Ovary (tissue), 3 donors: ENCODE results near the gene CHN1.

Source experiments
- POLR2A ChIP-seq: fragments of 450-650 bp; IDR thresholded peaks from one replicate; pipeline ENCODE4 v1.6.1; 2017; ENCODE audit warnings: antibody characterized with exemption, mild to moderate bottlenecking, moderate library complexity
- TF ChIP-seq, protein P1 (sequence below), 3 donors: fragments of 450-650 bp in 2 of 3; fragments of 200-600 bp in 1 of 3; IDR thresholded peaks; one replicate each; pipeline versions ENCODE4 v1.5.1 to v1.8.0; 2016 to 2022; ENCODE audit warnings: antibody characterized with exemption in 3 of 3, mild to moderate bottlenecking in 1 of 3
- donor health status: DM: no; HTN: no; CAD: no.

DNA sequence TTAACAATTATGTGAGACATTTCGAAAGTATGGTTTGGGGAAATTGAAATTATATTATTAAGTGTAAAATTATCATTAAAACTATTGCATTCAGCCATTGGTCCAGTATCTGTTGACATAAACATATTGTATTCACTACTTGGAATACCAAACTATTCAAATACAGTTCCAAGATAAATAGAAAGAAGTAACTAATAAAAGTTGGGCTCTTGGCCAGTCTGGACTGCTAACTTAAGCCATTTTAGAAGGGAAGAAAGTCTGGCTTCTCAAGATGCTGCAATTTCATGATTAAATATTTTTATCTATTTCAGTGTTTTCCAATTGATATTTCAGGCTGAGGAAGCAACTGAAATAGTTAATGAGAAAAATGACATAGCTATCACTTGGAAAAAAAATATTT is 131.1 kb downstream of the CHN1 start:
- TF ChIP-seq, protein P1, sequence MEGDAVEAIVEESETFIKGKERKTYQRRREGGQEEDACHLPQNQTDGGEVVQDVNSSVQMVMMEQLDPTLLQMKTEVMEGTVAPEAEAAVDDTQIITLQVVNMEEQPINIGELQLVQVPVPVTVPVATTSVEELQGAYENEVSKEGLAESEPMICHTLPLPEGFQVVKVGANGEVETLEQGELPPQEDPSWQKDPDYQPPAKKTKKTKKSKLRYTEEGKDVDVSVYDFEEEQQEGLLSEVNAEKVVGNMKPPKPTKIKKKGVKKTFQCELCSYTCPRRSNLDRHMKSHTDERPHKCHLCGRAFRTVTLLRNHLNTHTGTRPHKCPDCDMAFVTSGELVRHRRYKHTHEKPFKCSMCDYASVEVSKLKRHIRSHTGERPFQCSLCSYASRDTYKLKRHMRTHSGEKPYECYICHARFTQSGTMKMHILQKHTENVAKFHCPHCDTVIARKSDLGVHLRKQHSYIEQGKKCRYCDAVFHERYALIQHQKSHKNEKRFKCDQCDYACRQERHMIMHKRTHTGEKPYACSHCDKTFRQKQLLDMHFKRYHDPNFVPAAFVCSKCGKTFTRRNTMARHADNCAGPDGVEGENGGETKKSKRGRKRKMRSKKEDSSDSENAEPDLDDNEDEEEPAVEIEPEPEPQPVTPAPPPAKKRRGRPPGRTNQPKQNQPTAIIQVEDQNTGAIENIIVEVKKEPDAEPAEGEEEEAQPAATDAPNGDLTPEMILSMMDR (IDR thresholded peaks at IDR 0.05) = no peak
- no peak for TF ChIP-seq POLR2A
